HG02970 (cell line): Measurements from ENCODE around the gene ZBTB7C.

Source experiments
- ATAC-seq: cut with Tn5 transposase; IDR thresholded peaks from one replicate; pipeline ENCODE4 v1.9.1; 2021; ENCODE audit warnings: mild to moderate bottlenecking, moderate library complexity, moderate number of reproducible peaks; ENCODE audit not compliant: unreplicated experiment, low FRiP score

The ZBTB7C gene

DNA sequence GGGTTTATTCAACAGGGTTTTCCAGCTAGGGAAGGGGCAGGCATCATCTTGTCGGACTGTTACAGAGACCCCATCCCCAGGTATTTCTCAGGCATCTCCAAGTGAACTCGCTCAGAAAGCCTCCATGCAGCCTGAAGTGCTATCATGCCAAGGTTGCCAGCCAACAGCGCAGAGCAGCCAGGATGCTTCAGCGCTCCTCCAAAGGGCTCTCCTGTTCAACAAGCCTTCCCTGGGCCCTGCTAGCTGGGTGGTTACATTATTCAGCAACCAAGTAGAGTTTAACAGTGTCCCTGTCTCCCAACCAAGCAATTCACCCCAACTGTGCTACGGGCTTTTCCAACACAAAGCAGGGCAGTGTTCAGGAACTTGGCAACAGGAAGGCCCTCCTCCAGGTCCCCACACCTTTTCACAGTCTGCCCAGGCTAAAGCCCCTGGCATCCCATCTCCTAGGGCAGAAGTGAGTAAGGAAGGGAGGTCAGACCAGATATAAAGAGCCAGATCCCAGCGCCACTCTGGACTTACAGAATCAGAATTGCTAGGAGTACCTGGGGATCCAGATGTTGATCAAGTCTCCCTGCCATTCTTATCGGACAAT lies 52.9 kb downstream of the ZBTB7C start:
- no peak for ATAC-seq

DNA sequence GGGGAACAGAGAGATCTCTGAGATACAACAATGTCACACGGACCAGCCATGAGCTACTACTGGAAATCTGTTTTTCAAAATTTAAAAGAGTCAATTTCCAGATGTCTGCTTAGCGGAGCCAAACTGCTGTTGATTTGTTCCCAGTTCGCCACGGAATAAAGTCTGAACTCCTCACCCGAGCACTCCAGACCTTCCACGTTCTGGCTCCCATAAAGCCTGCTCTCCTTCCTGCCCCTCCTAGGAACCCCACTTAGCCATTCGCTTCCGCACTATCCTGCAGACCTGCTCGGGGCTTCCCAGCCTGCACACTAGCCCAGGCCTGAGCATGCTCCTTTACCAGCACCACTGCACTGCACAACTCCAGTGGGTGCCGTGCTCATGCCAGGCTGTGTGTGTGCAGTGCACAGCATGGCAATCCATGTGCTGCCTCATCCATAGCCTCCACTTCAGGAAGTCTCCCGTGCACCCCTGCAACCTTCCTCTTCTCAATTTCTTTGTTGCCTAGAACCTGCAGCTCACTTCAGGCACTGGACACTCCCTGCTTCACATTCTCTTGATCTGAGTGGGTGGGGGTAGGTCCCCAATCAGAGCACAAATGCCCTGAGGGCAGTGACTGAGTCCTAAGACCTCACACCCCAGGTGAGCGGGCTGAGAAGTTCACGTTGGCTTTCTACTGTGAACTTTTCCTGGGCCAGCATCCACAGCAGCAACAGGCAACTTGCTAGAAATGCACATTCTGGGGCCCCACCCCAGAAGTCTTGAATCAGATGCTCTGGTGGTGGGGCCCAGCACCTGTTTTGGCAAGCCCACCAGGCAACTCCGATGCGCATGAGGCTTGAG lies 53.7 kb downstream of the ZBTB7C start:
- no peak for ATAC-seq

DNA sequence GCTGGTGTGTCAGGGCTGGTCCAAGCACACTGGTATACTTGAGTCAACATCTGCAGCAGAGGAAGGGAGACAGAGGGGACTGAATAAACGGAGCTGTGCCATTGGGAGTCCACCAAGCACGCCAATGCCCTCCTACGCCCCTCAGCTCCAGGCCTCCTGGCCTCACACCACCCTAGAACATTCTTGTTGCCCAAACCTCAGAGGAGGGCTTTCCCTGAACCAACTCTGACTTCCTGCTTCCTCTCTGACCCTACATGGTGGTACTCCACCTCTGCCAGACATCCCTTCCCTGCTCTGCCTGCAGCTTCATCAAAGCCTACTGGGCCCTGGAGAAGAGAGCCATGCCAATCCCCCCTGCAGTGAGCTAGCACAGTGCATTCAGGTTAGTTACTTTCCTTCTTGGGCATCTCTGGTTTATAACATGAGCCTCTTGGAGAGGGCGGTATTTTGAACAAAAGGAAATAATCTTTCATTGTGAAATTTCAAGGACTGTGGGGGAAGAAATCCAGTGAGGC lies 54.4 kb downstream of the ZBTB7C start:
- ATAC-seq: no peak

GRCh38 chr18:48352051-48352755 lies 57.0 kb downstream of the ZBTB7C start:
- no peak for ATAC-seq

- no peak for ATAC-seq
Measured at GRCh38 chr18:48351216-48352050, 57.8 kb downstream of the ZBTB7C start.

DNA sequence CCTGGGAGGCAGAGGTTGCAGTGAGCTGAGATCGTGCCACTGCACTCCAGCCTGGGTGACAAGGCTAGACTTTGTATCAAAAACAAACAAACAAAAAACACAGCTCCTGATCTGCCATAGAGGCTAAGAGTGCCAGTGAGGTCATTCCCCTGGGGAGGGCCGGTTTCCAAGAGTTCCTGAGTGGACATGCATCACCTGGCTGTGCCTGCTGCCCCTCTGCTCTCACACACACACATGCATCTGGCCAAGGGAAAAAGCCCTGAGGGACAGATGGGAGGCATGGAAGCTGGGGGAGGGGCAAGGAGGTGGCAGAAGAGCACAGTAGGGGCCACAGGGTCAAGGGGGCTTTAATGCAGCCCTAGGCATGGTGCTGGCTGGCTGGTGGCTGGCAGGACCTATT lies 60.4 kb downstream of the ZBTB7C start:
- ATAC-seq: no peak

DNA sequence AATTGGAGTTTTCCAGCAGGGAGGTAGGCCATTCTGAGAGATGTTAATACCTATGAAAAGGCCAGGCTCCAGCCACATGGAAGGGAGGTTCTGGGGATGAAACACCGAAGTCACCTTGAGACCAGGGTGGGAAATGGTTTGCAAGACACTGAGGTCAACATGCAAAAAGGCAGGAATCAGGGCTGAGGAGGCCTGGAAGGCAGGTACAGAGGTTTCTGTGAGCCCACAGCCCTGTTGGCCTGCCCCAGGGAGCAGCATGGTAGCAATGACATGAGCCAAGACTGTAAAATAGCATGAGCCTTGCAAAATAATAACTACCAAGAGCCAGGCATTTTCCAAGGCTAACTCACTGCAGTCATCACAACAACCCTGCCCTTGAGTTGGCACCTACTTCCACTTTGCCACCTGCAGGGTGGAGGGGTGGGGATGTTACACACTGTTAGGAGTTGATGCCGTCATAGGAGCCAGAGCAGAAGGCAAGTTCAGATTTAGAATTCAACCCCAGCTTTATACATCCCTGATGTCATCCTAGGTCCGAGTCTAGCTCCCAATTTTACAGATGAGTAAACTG lies 61.3 kb downstream of the ZBTB7C start:
- ATAC-seq: no peak

- ATAC-seq: no peak
Measured at GRCh38 chr18:48345596-48345995, 63.6 kb downstream of the ZBTB7C start.

DNA sequence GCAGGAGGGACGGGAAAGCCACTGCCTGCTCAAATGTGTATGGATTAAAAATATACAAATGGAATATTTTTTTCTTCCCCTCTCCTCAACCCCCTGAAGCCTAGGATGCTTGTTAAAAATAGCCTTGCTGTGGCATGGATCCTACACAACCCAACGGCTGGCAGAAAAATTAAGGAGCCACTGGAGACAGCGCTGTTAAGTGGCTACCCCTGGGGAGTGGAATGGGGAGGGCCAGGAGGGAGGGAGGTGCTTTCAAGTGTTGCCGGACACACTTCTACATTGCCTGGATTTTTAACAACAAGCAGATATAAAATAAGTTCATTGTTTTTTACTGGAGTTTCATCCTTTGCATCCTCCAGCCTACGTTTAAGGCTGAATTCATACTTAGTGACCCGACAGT lies 66.6 kb downstream of the ZBTB7C start:
- no peak for ATAC-seq

GRCh38 chr18:48342125-48342524 lies 67.1 kb downstream of the ZBTB7C start:
- ATAC-seq: no peak

DNA sequence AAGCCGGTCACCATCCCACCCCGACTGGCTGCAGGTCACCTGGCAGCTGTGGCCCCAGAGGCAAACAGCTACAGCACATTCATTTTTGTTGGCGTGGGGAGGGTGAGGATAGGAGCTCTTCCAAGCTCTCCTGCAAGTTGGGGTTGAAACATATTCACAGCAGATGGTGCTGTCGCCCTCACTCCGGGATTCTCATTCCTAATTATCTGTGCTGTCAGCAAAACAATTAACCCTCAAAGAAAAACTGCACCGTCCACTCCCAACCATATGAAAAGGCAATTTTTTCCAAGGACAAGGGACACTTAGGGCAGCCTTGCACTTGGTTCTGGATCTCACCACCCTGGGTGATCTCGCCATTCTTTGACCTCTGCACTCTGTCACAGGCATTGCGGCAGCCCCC lies 68.6 kb downstream of the ZBTB7C start:
- ATAC-seq: no peak

DNA sequence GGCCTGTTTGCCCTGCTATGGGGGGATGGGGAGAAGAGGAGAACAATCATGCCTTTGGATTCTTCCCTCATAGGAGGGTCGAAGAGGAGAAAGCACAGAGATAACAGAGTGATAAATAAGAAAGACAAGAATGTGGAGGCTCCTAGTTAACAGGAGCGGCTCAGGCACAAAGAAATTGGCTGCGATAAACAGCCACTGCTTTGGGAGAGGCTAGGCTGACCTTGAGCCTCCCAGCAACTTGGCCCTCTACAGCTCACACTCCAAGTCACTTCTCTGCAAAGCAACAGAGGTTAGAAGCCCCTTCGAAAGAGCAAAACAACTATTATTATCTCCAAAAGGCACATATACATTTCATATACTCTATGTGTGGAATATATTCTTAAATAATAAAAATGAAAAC lies 69.5 kb downstream of the ZBTB7C start:
- no peak for ATAC-seq

GRCh38 chr18:48338915-48339314 lies 70.3 kb downstream of the ZBTB7C start:
- no peak for ATAC-seq

- no peak for ATAC-seq
Measured at GRCh38 chr18:48337053-48337452, 72.1 kb downstream of the ZBTB7C start.

DNA sequence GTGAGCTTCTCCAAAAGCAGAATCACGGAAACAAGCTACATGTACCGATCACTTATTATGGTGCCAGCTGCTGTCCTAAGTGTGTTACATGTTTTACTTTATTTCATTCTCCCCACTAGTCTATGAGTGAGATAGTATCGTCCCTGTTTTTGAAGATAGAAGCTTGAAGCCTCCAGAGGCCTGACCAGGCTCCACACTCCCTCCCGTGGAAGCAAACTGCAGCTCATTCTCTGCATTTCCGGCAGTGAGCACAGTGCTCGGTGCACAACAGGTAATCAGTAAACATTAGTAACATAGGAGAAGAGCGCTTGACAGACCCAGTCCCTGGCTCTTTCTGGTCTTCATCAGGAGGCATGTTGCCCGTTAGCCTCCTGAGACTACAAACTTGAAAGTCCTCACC lies 72.9 kb downstream of the ZBTB7C start:
- no peak for ATAC-seq

GRCh38 chr18:48335829-48336228 lies 73.4 kb downstream of the ZBTB7C start:
- ATAC-seq: no peak

GRCh38 chr18:48334845-48335244 lies 74.3 kb downstream of the ZBTB7C start:
- ATAC-seq: no peak

DNA sequence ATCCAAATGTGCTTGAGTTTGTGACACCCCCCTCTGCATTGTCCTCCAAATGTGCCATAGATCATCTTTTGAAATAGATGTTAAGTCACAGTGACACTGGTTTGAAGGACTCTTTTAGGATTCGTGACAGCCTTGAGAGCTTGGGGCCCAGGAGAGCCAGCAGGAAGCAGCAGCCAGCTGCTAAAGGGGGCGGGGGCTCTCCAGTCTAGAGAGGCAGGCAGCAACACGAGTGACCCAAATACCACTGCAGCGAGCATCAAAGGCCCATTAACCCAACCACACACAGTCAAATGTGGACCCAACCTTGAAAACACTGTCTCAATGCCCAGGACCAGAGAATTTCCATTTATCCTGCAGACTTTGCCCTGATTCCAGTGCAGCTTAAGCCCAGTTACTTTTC lies 75.6 kb downstream of the ZBTB7C start:
- ATAC-seq: no peak

DNA sequence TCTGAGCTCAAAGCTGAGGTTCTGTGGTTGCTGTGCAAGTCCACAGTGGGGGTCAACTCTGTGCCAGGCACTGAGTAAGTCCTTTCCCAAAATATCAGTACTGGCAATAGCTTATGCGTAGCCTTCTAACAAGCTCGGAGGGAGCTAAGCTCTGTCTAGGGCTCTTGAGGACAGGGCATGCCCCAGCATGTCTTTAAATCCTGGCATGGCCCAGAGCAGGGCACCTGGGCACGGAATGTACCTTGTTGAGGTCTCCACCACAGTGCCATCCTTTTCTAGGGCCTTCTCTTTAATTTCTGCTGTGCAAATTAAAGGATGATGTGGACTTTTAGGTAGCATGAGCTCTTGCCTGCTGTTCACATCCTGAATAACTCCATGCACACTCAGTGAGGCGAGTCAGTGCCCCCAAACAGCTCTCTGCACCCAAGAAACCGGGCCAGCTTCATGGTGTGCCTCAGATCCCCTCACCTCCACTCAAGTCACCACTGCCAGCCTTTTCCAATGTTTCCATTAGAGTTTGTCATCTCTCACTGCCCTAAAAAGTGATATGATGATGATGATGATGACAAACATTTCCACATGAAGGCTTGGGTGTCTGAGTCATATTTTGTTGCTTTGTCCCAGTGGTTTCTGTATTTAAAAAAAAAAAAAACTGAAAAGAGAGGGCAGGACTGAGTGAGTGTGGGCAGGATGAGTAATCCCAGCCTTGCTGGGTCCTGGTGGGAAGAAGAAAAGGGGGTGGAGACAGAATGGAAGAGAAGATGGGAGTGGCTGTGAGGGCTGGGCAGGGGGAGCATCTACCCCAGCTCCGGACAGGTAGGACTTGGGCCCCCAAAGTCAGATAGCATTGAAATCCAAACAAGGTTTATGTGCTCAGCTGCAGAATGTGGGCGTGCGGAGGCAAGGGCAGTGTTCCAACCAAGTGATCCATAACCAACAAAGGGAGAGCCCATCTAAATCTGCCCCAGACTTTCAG lies 78.9 kb downstream of the ZBTB7C start:
- no peak for ATAC-seq
